Breast epithelium (tissue), 4 donors: ENCODE measurements around the gene CLDN11. TPM values are rescaled to one million over a fixed set of nuclear protein-coding genes. Genes with fewer than 3 reads are reported as not detected.

Experiments used
- DNase-seq, 2 donors: peaks; one replicate each; pipeline ENCODE4 v3.0.0-alpha.2; 2019; ENCODE audit warnings: low spot score in 2 of 2
- H3K27ac ChIP-seq, 2 donors: fragments of 200-600 bp; sonication (generic) in 1 of 2; one replicate each; pipeline ENCODE4 v1.5.1; 2016 to 2019; ENCODE audit warnings: mild to moderate bottlenecking in 1 of 2
- H3K27me3 ChIP-seq, 2 donors: fragments of 200-600 bp; sonication (generic) in 1 of 2; one replicate each; pipeline versions ENCODE4 v1.5.1 to v1.6.0; 2017 to 2019; ENCODE audit warnings: control low read depth in 1 of 2, mild to moderate bottlenecking in 1 of 2
- H3K36me3 ChIP-seq: fragments of 200-600 bp; one replicate; pipeline ENCODE4 v1.5.1; 2019
- H3K4me1 ChIP-seq, 2 donors: fragments of 200-600 bp; sonication (generic); one replicate each; pipeline ENCODE4 v1.5.1; 2016 to 2019; ENCODE audit warnings: control low read depth in 1 of 2
- H3K4me3 ChIP-seq, 3 donors: fragments of 200-600 bp; sonication (generic); 1 replicate in 2 of 3; 2 replicates in 1 of 3; pipeline ENCODE4 v1.5.1; 2016 to 2019; ENCODE audit warnings: mild to moderate bottlenecking in 3 of 3, moderate library complexity in 2 of 3
- H3K9me3 ChIP-seq, 2 donors: fragments of 200-600 bp; sonication (generic) in 1 of 2; one replicate each; pipeline ENCODE4 v1.5.1; 2016 to 2019; ENCODE audit warnings: control low read depth in 1 of 2
- CTCF ChIP-seq, 3 donors: fragments of 450-650 bp; IDR thresholded peaks; one replicate each; pipeline ENCODE4 v1.5.1; 2016 to 2017; ENCODE audit warnings: antibody characterized with exemption in 3 of 3, mild to moderate bottlenecking in 3 of 3, moderate library complexity in 3 of 3
- POLR2A ChIP-seq: fragments of 450-650 bp; IDR thresholded peaks from one replicate; pipeline ENCODE4 v1.6.1; 2016; ENCODE audit warnings: antibody characterized with exemption, mild to moderate bottlenecking, moderate library complexity
- POLR2AphosphoS5 ChIP-seq, 3 donors: sonication (generic); formaldehyde crosslinking; IDR thresholded peaks; one replicate each; pipeline ENCODE4 v1.6.1; 2017; ENCODE audit warnings: antibody characterized with exemption in 3 of 3
- intact Hi-C: fragments of 100-400 bp; cut with DNase I; formaldehyde crosslinking; loops from one replicate; pipeline ENCODE4 v1.15.1; 2023; ENCODE audit warnings: low total_unique reads
- total RNA-seq, 3 donors: library from RNA; depleted of rRNA; stranded (reverse); fragments of >200 nt; gene quantifications; one replicate each; pipeline ENCODE4 v1.1.0, GENCODE V29; 2016

The CLDN11 gene
- total RNA-seq: 10 to 100 TPM in 2 of 3 donors, 1 to 10 TPM in 1; 8.2 to 48.4 (median 28.8) TPM

GRCh38 chr3:170418422-170419398 is at the start of gene CLDN11:
Gene CLDN11, plus strand, starts transcription at chr3:170418868. Its CDS starts 199 bp downstream, at chr3:170419067.
- no peak for TF ChIP-seq POLR2A
- peak; percentile 34 to 66 (median 66) for TF ChIP-seq POLR2AphosphoS5 (IDR thresholded peaks at IDR 0.05)
- TF ChIP-seq CTCF (IDR thresholded peaks at IDR 0.05): peak in 2 of 3 donors; percentile 18 to 36
- Histone ChIP-seq H3K9me3 (no peaks in the 10 kb centered on the region), H3K27me3 (no peaks in the 10 kb centered on the region), H3K4me1 (peaks cover 0 to 4% of the 10 kb centered on the region in 2 donors), H3K4me3 (peak within 1 kb of the TSS; percentile 49 to 89 (median 69)), H3K36me3 (no peaks in the 10 kb centered on the region), H3K27ac (peak within 1 kb of the TSS; percentile 93)
- peak in 1 of 2 donors; percentile 44 for DNase-seq
- intact Hi-C loops: no loop called here

GRCh38 chr3:170368921-170369320 is 49.7 kb upstream of the CLDN11 start:
- no peak for DNase-seq
- intact Hi-C loops: no loop called here
- TF ChIP-seq POLR2A: no peak
- TF ChIP-seq CTCF (IDR thresholded peaks at IDR 0.05): no peak
- no peaks in the 10 kb centered on the region for H3K9me3 ChIP-seq
- no peak overlapping the region for H3K4me3 ChIP-seq
- no peak overlapping the region for H3K27ac ChIP-seq
- peaks cover 0 to 8% of the 10 kb centered on the region in 2 donors for H3K4me1 ChIP-seq
- H3K36me3 ChIP-seq: no peaks in the 10 kb centered on the region
- H3K27me3 ChIP-seq: no peaks in the 10 kb centered on the region

GRCh38 chr3:170372190-170372879 is 46.3 kb upstream of the CLDN11 start:
- no peaks in the 10 kb centered on the region for H3K36me3 ChIP-seq
- no peak overlapping the region for H3K4me3 ChIP-seq
- no peak for TF ChIP-seq POLR2AphosphoS5 (IDR thresholded peaks at IDR 0.05)
- no peak for TF ChIP-seq CTCF (IDR thresholded peaks at IDR 0.05)
- TF ChIP-seq POLR2A: no peak
- no peak for DNase-seq
- no peaks in the 10 kb centered on the region for H3K9me3 ChIP-seq
- H3K27me3 ChIP-seq: no peaks in the 10 kb centered on the region
- intact Hi-C loops: no loop called here
- H3K4me1 ChIP-seq: peaks cover 0 to 8% of the 10 kb centered on the region in 2 donors
- H3K27ac ChIP-seq: no peak overlapping the region

- intact Hi-C loops: no loop called here
- Histone ChIP-seq H3K4me3 (no peak overlapping the region), H3K27me3 (no peaks in the 10 kb centered on the region), H3K4me1 (no peaks in the 10 kb centered on the region), H3K9me3 (no peaks in the 10 kb centered on the region), H3K27ac (no peak overlapping the region), H3K36me3 (no peaks in the 10 kb centered on the region)
- TF ChIP-seq POLR2A (no peak), CTCF (IDR thresholded peaks at IDR 0.05) (no peak), POLR2AphosphoS5 (IDR thresholded peaks at IDR 0.05) (no peak)
- DNase-seq: no peak
These were observed 35.1 kb upstream of the CLDN11 start for GRCh38 chr3:170383567-170383966.

- H3K27me3 ChIP-seq: no peaks in the 10 kb centered on the region
- no peaks in the 10 kb centered on the region for H3K9me3 ChIP-seq
- H3K27ac ChIP-seq: no peak overlapping the region
- intact Hi-C loops: no loop called here
- no peaks in the 10 kb centered on the region for H3K36me3 ChIP-seq
- H3K4me3 ChIP-seq: no peak overlapping the region
- H3K4me1 ChIP-seq: no peaks in the 10 kb centered on the region
- TF ChIP-seq POLR2AphosphoS5 (IDR thresholded peaks at IDR 0.05) (no peak), CTCF (IDR thresholded peaks at IDR 0.05) (no peak), POLR2A (no peak)
- DNase-seq: no peak
These were observed 32.2 kb upstream of the CLDN11 start for GRCh38 chr3:170386468-170386867.
